ENCODE data around the gene NFASC. TPM values are rescaled to one million over a fixed set of nuclear protein-coding genes. Genes with fewer than 3 reads are reported as not detected.

The NFASC gene
- total RNA-seq, 1 donor from 2014 or later, result 29.6 TPM

DNA sequence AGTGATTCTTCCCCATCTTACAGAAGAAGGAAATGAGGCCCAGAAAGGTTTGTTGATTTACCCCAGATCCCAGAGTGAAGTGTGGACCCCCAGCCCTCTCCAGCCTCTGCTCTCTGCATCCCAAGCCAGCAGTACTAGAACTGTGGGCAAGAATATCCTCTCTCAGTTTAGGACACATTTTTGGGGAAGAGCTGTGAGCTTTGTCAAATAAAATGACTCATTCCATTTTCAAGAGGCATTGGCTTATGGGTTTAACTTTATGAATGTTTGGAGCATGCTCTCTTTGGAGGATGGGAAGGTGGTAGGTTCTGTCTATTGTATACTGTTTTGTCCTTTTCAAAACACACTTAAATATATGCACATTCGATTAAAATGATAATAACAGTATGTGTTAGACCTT, 101.8 kb downstream of the NFASC start:
- H3K9me3 ChIP-seq (ENCODE audit: insufficient read depth, low read depth, low read length), result no peaks in the 10 kb centered on the region
- no peak for DNase-seq (ENCODE audit: low read depth)
- Mint-ChIP-seq H3K36me3 (ENCODE audit: low read depth, unreplicated experiment) (peaks cover 31% of the 10 kb centered on the region), H3K9me3 (ENCODE audit: unreplicated experiment) (peaks cover 2% of the 10 kb centered on the region), H3K27me3 (ENCODE audit: low read depth, unreplicated experiment) (peaks cover 14% of the 10 kb centered on the region), H3K27ac (ENCODE audit: unreplicated experiment) (peak overlapping the region; percentile 69), H3K4me1 (ENCODE audit: low read depth, unreplicated experiment) (peaks cover 16% of the 10 kb centered on the region), H3K4me3 (ENCODE audit: unreplicated experiment) (peak overlapping the region; percentile 15)
- H3K79me2 ChIP-seq (ENCODE audit: insufficient read depth, low read length), result no peaks in the 10 kb centered on the region
- no peaks in the 10 kb centered on the region for H3K36me3 ChIP-seq (ENCODE audit: insufficient read depth, low read length)
- H3K4me2 ChIP-seq (ENCODE audit: low read length), result peak overlapping the region; percentile 26
- no peak overlapping the region for H2AFZ ChIP-seq (ENCODE audit: low read depth, low read length)
- no peak overlapping the region for H3K27ac ChIP-seq (ENCODE audit: low read depth, low read length)
- no peaks in the 10 kb centered on the region for H4K20me1 ChIP-seq (ENCODE audit: insufficient read depth, low read length)
- H3K9ac ChIP-seq (ENCODE audit: low read length), result no peak overlapping the region
- H3K27me3 ChIP-seq (ENCODE audit: insufficient read depth, low read length), result no peaks in the 10 kb centered on the region
- no peak overlapping the region for H3K4me3 ChIP-seq (ENCODE audit: insufficient read depth, low read depth, low read length)
- TF ChIP-seq, protein P1, sequence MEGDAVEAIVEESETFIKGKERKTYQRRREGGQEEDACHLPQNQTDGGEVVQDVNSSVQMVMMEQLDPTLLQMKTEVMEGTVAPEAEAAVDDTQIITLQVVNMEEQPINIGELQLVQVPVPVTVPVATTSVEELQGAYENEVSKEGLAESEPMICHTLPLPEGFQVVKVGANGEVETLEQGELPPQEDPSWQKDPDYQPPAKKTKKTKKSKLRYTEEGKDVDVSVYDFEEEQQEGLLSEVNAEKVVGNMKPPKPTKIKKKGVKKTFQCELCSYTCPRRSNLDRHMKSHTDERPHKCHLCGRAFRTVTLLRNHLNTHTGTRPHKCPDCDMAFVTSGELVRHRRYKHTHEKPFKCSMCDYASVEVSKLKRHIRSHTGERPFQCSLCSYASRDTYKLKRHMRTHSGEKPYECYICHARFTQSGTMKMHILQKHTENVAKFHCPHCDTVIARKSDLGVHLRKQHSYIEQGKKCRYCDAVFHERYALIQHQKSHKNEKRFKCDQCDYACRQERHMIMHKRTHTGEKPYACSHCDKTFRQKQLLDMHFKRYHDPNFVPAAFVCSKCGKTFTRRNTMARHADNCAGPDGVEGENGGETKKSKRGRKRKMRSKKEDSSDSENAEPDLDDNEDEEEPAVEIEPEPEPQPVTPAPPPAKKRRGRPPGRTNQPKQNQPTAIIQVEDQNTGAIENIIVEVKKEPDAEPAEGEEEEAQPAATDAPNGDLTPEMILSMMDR (IDR thresholded peaks at IDR 0.05; ENCODE audit: insufficient read depth, low read depth, low read length), result no peak
- no peak for TF ChIP-seq EZH2 (IDR thresholded peaks at IDR 0.05; ENCODE audit: insufficient read depth, low read length)
- no peak for FAIRE-seq
- peaks cover 10% of the 10 kb centered on the region for H3K4me1 ChIP-seq (ENCODE audit: insufficient read depth, low read length)

DNA sequence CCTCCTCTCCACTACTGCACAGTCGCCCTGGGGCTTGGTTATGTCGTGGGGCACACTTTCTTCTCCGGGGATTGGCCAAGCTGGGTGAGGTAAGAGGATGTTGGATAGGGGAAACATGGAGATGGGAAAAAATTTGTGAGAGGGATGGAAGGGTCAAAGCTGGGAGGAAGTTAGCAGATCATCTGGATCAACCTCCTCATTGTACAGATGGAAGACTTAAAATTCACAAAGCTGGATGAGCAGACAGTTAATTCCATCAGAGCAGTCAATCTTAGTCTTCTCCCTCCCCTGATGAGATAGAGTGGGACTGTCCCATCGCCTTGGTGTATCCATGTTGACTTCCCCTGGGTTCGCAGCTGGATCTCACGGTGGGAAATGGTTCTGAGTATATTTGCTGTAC, 102.8 kb downstream of the NFASC start:
- H3K36me3 Mint-ChIP-seq (ENCODE audit: low read depth, unreplicated experiment), result peaks cover 35% of the 10 kb centered on the region
- no peaks in the 10 kb centered on the region for H3K27me3 ChIP-seq (ENCODE audit: insufficient read depth, low read length)
- TF ChIP-seq, protein P1 (IDR thresholded peaks at IDR 0.05; ENCODE audit: insufficient read depth, low read depth, low read length), result no peak
- no peak overlapping the region for H3K27ac ChIP-seq (ENCODE audit: low read depth, low read length)
- H3K4me1 Mint-ChIP-seq (ENCODE audit: low read depth, unreplicated experiment), result peaks cover 16% of the 10 kb centered on the region
- H3K27me3 Mint-ChIP-seq (ENCODE audit: low read depth, unreplicated experiment), result peaks cover 14% of the 10 kb centered on the region
- FAIRE-seq (no peak), DNase-seq (ENCODE audit: low read depth) (no peak)
- H3K79me2 ChIP-seq (ENCODE audit: insufficient read depth, low read length), result no peaks in the 10 kb centered on the region
- H3K9me3 Mint-ChIP-seq (ENCODE audit: unreplicated experiment), result peaks cover 2% of the 10 kb centered on the region
- no peak overlapping the region for H2AFZ ChIP-seq (ENCODE audit: low read depth, low read length)
- no peaks in the 10 kb centered on the region for H3K9me3 ChIP-seq (ENCODE audit: insufficient read depth, low read depth, low read length)
- no peak overlapping the region for H3K4me2 ChIP-seq (ENCODE audit: low read length)
- no peaks in the 10 kb centered on the region for H4K20me1 ChIP-seq (ENCODE audit: insufficient read depth, low read length)
- no peak overlapping the region for H3K9ac ChIP-seq (ENCODE audit: low read length)
- H3K36me3 ChIP-seq (ENCODE audit: insufficient read depth, low read length), result no peaks in the 10 kb centered on the region
- H3K4me1 ChIP-seq (ENCODE audit: insufficient read depth, low read length), result peaks cover 10% of the 10 kb centered on the region
- H3K27ac Mint-ChIP-seq (ENCODE audit: unreplicated experiment), result no peak overlapping the region
- no peak overlapping the region for H3K4me3 Mint-ChIP-seq (ENCODE audit: unreplicated experiment)
- H3K4me3 ChIP-seq (ENCODE audit: insufficient read depth, low read depth, low read length), result no peak overlapping the region

DNA sequence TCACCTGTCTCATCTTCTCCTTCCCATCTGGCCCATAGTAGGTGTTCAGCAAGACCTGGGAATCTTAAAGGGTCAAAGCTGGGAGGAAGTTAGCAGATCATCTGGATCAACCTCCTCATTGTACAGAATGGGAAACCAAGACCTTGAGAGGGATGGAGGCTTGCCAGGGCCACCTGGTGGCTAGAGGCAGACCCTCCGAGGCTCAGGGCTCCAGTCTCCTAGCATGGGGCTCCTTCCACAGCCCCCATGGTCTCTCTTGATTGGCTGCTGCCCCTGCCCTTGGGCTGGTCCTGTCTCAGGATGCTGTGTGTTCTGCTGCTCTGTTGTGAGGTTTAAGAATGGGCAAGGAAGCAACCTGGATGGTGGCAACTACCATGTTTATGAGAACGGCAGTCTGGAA, 103.7 kb downstream of the NFASC start:
- Histone ChIP-seq H3K36me3 (ENCODE audit: insufficient read depth, low read length) (no peaks in the 10 kb centered on the region), H3K27me3 (ENCODE audit: insufficient read depth, low read length) (no peaks in the 10 kb centered on the region), H3K9me3 (ENCODE audit: insufficient read depth, low read depth, low read length) (no peaks in the 10 kb centered on the region), H3K27ac (ENCODE audit: low read depth, low read length) (no peak overlapping the region), H3K79me2 (ENCODE audit: insufficient read depth, low read length) (no peaks in the 10 kb centered on the region), H4K20me1 (ENCODE audit: insufficient read depth, low read length) (no peaks in the 10 kb centered on the region), H3K9ac (ENCODE audit: low read length) (no peak overlapping the region), H2AFZ (ENCODE audit: low read depth, low read length) (no peak overlapping the region), H3K4me3 (ENCODE audit: insufficient read depth, low read depth, low read length) (no peak overlapping the region), H3K4me1 (ENCODE audit: insufficient read depth, low read length) (peaks cover 10% of the 10 kb centered on the region), H3K4me2 (ENCODE audit: low read length) (no peak overlapping the region)
- no peak overlapping the region for H3K4me3 Mint-ChIP-seq (ENCODE audit: unreplicated experiment)
- TF ChIP-seq, protein P1 (IDR thresholded peaks at IDR 0.05; ENCODE audit: insufficient read depth, low read depth, low read length), result no peak
- TF ChIP-seq EZH2 (IDR thresholded peaks at IDR 0.05; ENCODE audit: insufficient read depth, low read length), result no peak
- FAIRE-seq (no peak), DNase-seq (ENCODE audit: low read depth) (no peak)
- H3K4me1 Mint-ChIP-seq (ENCODE audit: low read depth, unreplicated experiment), result peaks cover 16% of the 10 kb centered on the region
- H3K27ac Mint-ChIP-seq (ENCODE audit: unreplicated experiment), result no peak overlapping the region
- peaks cover 15% of the 10 kb centered on the region for H3K27me3 Mint-ChIP-seq (ENCODE audit: low read depth, unreplicated experiment)
- H3K36me3 Mint-ChIP-seq (ENCODE audit: low read depth, unreplicated experiment), result peaks cover 31% of the 10 kb centered on the region
- H3K9me3 Mint-ChIP-seq (ENCODE audit: unreplicated experiment), result no peaks in the 10 kb centered on the region

Data from astrocyte (in vitro differentiated cells and primary cell).